GM18517 (cell line): ENCODE measurements around the gene CAGE1.

Experiments used
- ATAC-seq: cut with Tn5 transposase; IDR thresholded peaks from one replicate; pipeline ENCODE4 v1.9.1; 2021; ENCODE audit warnings: mild to moderate bottlenecking, moderate library complexity; ENCODE audit not compliant: unreplicated experiment

CAGE1 gene

GRCh38 chr6:7312616-7313504 is 76.7 kb downstream of the CAGE1 start, which contains the start of gene SSR1:
SSR1 (minus strand) TSS chr6:7313199; CDS start chr6:7313120, 79 bp downstream.
- ATAC-seq: peak; percentile 88

GRCh38 chr6:7311917-7312615 is 77.5 kb downstream of the CAGE1 start:
- ATAC-seq: peak; percentile 3

- ATAC-seq: no peak
Observed at GRCh38 chr6:7311176-7311575, 78.4 kb downstream of the CAGE1 start.

GRCh38 chr6:7309050-7309449 is 80.5 kb downstream of the CAGE1 start:
- ATAC-seq: no peak

GRCh38 chr6:7307533-7307932 is 82.0 kb downstream of the CAGE1 start:
- ATAC-seq: no peak

GRCh38 chr6:7304821-7305220 is 84.7 kb downstream of the CAGE1 start:
- no peak for ATAC-seq

- ATAC-seq: no peak
Observed at GRCh38 chr6:7301702-7302101, 87.8 kb downstream of the CAGE1 start.

- ATAC-seq: no peak
Observed at GRCh38 chr6:7300926-7301325, 88.6 kb downstream of the CAGE1 start.

GRCh38 chr6:7298113-7298512 is 91.4 kb downstream of the CAGE1 start:
- no peak for ATAC-seq

GRCh38 chr6:7296602-7297001 is 92.9 kb downstream of the CAGE1 start:
- no peak for ATAC-seq

GRCh38 chr6:7295916-7296315 is 93.6 kb downstream of the CAGE1 start:
- ATAC-seq: no peak

- ATAC-seq: no peak
Observed at GRCh38 chr6:7292596-7293255, 96.8 kb downstream of the CAGE1 start.

- ATAC-seq: no peak
Observed at GRCh38 chr6:7290079-7290478, 99.5 kb downstream of the CAGE1 start.

- ATAC-seq: no peak
Observed at GRCh38 chr6:7285416-7285815, 104.1 kb downstream of the CAGE1 start.

- no peak for ATAC-seq
Observed at GRCh38 chr6:7283676-7284075, 105.9 kb downstream of the CAGE1 start.

- ATAC-seq: no peak
Observed at GRCh38 chr6:7282097-7282906, 107.2 kb downstream of the CAGE1 start.
